C4-2B (cell line): ENCODE data around the gene CEP43.

Source experiments
- ZFX ChIP-seq: fragments of 450-650 bp; IDR thresholded peaks from 2 replicates; pipeline ENCODE4 v1.6.1; 2017
- TF ChIP-seq, protein P1 (sequence below): fragments of 450-650 bp; conservative IDR thresholded peaks from 2 replicates; pipeline ENCODE4 v1.5.1; 2017; ENCODE audit warnings: mild to moderate bottlenecking

DNA sequence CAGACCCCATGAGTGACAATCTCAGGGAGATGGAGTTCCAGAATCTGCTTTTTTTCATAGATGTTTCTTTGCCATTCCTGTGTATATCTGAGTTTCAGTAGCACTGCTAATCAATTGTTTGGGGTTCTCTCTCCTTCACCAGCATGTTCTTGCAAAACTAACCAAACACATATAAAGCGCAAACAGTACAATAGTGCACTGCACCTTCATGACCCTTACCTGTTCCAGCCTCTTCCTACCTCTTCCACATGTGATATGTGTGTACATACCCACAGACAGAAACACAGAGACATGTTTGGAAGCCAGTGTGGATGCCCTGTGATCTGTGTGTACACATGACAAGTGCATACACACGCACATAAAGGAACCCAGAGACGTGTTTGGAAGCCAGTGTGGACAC is 1.8 kb upstream of the CEP43 start:
- TF ChIP-seq, protein P1, sequence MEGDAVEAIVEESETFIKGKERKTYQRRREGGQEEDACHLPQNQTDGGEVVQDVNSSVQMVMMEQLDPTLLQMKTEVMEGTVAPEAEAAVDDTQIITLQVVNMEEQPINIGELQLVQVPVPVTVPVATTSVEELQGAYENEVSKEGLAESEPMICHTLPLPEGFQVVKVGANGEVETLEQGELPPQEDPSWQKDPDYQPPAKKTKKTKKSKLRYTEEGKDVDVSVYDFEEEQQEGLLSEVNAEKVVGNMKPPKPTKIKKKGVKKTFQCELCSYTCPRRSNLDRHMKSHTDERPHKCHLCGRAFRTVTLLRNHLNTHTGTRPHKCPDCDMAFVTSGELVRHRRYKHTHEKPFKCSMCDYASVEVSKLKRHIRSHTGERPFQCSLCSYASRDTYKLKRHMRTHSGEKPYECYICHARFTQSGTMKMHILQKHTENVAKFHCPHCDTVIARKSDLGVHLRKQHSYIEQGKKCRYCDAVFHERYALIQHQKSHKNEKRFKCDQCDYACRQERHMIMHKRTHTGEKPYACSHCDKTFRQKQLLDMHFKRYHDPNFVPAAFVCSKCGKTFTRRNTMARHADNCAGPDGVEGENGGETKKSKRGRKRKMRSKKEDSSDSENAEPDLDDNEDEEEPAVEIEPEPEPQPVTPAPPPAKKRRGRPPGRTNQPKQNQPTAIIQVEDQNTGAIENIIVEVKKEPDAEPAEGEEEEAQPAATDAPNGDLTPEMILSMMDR = no peak
- TF ChIP-seq ZFX = no peak
